ENCODE results near the gene TAS1R3.

Gene TAS1R3

GRCh38 chr1:1319646-1319941 is 11.5 kb upstream of the TAS1R3 start:
- H3K36me3 Mint-ChIP-seq = peaks cover 10% of the 10 kb centered on the region
- no peak overlapping the region for H3K4me3 Mint-ChIP-seq
- ATAC-seq (ENCODE audit: low read depth) = no peak
- H3K27ac Mint-ChIP-seq = no peak overlapping the region
- DNase-seq (ENCODE audit: low spot score in 2 of 2) = no peak
- peaks cover 10% of the 10 kb centered on the region for H3K4me1 Mint-ChIP-seq
- no peaks in the 10 kb centered on the region for H3K27me3 Mint-ChIP-seq
- H3K9me3 Mint-ChIP-seq = no peaks in the 10 kb centered on the region

- H3K9me3 Mint-ChIP-seq = no peaks in the 10 kb centered on the region
- peaks cover 10% of the 10 kb centered on the region for H3K4me1 Mint-ChIP-seq
- H3K4me3 Mint-ChIP-seq = no peak overlapping the region
- DNase-seq (ENCODE audit: low spot score in 2 of 2) = no peak
- H3K27ac Mint-ChIP-seq = no peak overlapping the region
- no peak for ATAC-seq (ENCODE audit: low read depth)
- H3K27me3 Mint-ChIP-seq = no peaks in the 10 kb centered on the region
- peaks cover 7% of the 10 kb centered on the region for H3K36me3 Mint-ChIP-seq
These were observed 10.2 kb upstream of the TAS1R3 start for GRCh38 chr1:1320666-1321448.

DNA sequence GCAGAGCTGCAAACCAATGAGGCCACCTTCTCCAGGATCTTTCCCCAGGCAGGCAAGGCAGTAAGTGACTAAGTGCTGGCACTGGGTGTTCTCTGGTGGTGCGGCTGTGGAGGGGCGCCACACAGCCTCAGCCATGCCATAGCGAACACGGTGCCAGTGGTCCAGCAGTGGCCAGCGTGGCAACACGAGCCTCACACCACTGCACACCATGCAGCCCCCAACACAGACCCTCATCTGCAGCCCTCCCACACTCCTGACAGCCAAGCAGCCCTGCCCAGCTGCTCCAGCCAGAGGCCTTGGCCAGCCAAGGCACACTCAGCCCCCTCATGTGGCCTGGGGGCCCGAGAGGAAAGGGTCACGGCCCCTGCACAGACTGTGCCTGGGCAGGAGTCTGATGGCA is 9.6 kb upstream of the TAS1R3 start:
- ATAC-seq (ENCODE audit: low read depth) (no peak), DNase-seq (ENCODE audit: low spot score in 2 of 2) (no peak)
- H3K4me3 Mint-ChIP-seq = no peak overlapping the region
- peaks cover 12% of the 10 kb centered on the region for H3K4me1 Mint-ChIP-seq
- no peaks in the 10 kb centered on the region for H3K9me3 Mint-ChIP-seq
- no peaks in the 10 kb centered on the region for H3K27me3 Mint-ChIP-seq
- no peak overlapping the region for H3K27ac Mint-ChIP-seq
- peaks cover 7% of the 10 kb centered on the region for H3K36me3 Mint-ChIP-seq

DNA sequence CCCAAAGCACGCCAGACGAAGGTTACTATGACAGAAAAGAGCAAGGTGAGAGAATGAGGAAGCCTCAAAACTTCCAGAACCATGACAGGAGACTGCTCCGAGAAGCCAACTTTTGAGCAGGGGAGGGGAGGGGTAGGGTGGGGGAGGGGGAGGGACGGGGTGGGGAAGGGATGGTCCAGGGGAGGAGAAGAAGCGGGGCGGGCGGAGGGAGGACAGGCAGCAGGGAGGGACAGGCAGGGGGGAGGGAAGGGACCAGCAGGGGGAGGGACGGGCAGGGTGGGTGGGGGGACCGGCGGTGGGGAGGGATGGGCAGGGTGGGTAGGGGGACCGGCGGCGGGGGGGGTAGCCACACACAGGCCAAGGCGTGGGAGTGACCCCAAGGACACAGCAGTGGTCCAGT is 8.7 kb upstream of the TAS1R3 start:
- Mint-ChIP-seq H3K27ac (peak overlapping the region; percentile 55), H3K27me3 (no peaks in the 10 kb centered on the region), H3K4me1 (peaks cover 12% of the 10 kb centered on the region)

GRCh38 chr1:1322952-1323351 is 8.1 kb upstream of the TAS1R3 start:
- Mint-ChIP-seq H3K27ac (peak overlapping the region; percentile 55), H3K27me3 (no peaks in the 10 kb centered on the region), H3K9me3 (no peaks in the 10 kb centered on the region), H3K36me3 (peaks cover 4% of the 10 kb centered on the region), H3K4me1 (peaks cover 12% of the 10 kb centered on the region), H3K4me3 (peak overlapping the region; percentile 88)
- ATAC-seq (ENCODE audit: low read depth) (no peak), DNase-seq (ENCODE audit: low spot score in 2 of 2) (no peak)

More for the DNA sequence above, 8.7 kb upstream of the TAS1R3 start:
- DNase-seq (ENCODE audit: low spot score in 2 of 2) (no peak), ATAC-seq (ENCODE audit: low read depth) (no peak)
- peaks cover 5% of the 10 kb centered on the region for H3K36me3 Mint-ChIP-seq
- peak overlapping the region; percentile 83 for H3K4me3 Mint-ChIP-seq
- no peaks in the 10 kb centered on the region for H3K9me3 Mint-ChIP-seq

DNA sequence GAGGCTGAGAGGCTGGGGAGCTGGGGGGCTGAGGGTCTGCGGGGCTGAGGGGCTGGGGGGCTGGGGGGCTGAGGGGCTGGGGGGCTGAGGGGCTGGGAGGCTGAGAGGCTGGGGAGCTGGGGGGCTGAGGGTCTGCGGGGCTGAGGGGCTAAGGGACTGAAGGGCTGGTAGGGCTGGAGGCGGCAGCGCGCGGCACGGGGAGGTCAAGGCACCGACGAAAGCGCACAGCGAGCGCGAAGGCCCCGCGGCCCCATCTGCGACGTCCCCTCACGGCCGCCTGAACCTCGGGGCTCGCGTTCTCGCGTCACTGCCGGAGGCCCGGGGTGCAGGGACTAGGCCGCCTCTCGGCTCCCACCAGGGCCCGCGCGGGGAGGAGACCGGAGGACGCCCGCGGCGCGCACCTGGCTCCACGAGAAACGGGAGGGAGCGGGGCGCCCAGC is 7.0 kb upstream of the TAS1R3 start:
- Mint-ChIP-seq H3K27ac (peak overlapping the region; percentile 88), H3K9me3 (no peaks in the 10 kb centered on the region), H3K4me1 (peaks cover 12% of the 10 kb centered on the region), H3K36me3 (peaks cover 4% of the 10 kb centered on the region), H3K4me3 (peak overlapping the region; percentile 95), H3K27me3 (no peaks in the 10 kb centered on the region)
- ATAC-seq (ENCODE audit: low read depth) (peak; percentile 36), DNase-seq (ENCODE audit: low spot score in 2 of 2) (no peak)

DNA sequence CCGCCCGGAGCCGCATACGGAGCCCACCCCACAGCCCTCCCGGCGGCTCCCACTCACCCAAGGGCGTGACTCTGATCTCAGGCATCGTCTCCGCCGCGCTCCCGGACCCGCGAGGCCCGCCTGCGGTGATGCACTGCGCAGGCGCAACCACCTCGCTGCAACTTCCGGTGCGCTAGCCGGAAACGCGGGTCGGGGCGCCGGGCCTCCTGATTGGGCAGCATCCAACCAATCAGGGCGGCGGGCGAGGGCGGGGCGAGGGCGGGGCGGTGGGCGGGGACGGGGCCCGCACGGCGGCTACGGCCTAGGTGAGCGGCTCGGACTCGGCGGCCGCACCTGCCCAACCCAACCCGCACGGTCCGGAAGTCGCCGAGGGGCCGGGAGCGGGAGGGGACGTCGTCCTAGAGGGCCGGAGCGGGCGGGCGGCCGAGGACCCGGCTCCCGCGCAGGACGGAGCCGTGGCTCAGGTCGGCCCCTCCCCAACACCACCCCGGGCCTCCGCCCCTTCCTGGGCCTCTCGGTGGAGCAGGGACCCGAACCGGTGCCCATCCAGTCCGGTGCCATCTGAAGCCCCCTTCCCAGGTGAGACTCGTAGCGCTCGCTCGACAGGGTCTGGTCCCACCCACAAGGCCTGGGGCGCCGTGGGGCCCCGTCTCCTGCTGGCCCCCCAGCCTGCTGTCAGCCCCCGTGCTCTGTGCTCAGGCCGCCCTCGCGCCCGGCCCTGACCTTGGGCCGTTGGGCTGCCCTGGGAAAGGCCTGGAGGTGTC is 6.4 kb upstream of the TAS1R3 start, which contains the start of the genes CPTP and INTS11:
TSS of gene CPTP (plus strand) at position 279 of the 764 bp plus-strand sequence. CDS start 2,109 bp downstream, outside the sequence.
TSS of gene INTS11 (minus strand) at position 137 of the 764 bp plus-strand sequence. CDS start at position 85, 52 bp downstream.
- Mint-ChIP-seq H3K36me3 (peaks cover 2% of the 10 kb centered on the region), H3K9me3 (no peaks in the 10 kb centered on the region), H3K27ac (peak within 1 kb of the TSS; percentile 88), H3K4me3 (peak within 1 kb of the TSS; percentile 95), H3K4me1 (peaks cover 15% of the 10 kb centered on the region), H3K27me3 (no peaks in the 10 kb centered on the region)
- ATAC-seq (ENCODE audit: low read depth) (peak; percentile 90), DNase-seq (ENCODE audit: low spot score in 2 of 2) (peak; percentile 90 to 94)

DNA sequence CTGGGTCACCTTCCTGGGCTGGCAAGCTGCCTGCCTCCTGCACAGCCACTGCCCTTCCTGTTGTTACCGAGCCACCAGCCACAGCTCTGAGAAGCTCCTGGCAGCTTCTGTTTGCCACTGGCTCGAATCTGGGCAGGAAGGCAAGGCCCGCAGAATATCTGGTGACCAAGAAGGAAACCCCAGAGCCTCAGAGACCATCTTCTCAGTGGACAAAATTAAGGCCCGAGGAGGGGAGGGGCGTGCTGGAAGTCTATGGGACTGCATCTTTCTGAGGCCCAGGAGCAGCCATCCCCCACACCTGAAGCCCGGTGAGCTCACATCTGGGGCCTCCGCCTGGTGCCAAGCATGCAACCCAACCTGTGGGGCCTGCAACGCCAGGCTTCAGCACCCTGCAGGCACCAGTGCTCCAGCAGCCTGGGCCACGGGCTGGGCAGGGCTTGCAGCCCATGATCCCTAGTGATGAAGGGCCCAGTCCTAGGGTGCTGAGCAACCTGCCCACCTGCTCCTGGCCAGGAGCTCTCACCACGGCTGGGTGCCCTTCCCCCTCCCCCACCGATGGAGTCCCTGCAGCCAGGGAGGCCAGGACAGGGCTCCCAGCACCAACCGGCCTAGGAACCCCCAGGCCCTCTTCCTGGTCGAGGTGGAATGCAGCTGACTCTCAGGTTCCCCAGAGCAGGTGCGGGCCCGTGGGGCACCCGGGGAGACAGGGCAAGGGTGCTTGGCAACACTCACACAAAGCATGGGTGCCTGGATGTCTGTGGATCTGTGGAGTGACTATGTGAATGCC is 5.6 kb upstream of the TAS1R3 start:
- H3K9me3 Mint-ChIP-seq = no peaks in the 10 kb centered on the region
- DNase-seq (ENCODE audit: low spot score in 2 of 2) (no peak), ATAC-seq (ENCODE audit: low read depth) (no peak)
- peaks cover 21% of the 10 kb centered on the region for H3K4me1 Mint-ChIP-seq
- H3K27ac Mint-ChIP-seq = peak overlapping the region; percentile 45
- H3K27me3 Mint-ChIP-seq = no peaks in the 10 kb centered on the region
- H3K36me3 Mint-ChIP-seq = peaks cover 2% of the 10 kb centered on the region
- H3K4me3 Mint-ChIP-seq = peak overlapping the region; percentile 95

- no peak for ATAC-seq (ENCODE audit: low read depth)
- Mint-ChIP-seq H3K36me3 (peaks cover 2% of the 10 kb centered on the region), H3K9me3 (no peaks in the 10 kb centered on the region), H3K27me3 (no peaks in the 10 kb centered on the region), H3K27ac (peak overlapping the region; percentile 45), H3K4me3 (peak overlapping the region; percentile 95), H3K4me1 (peaks cover 24% of the 10 kb centered on the region)
- DNase-seq (ENCODE audit: low spot score in 2 of 2) = no peak
These were observed 4.9 kb upstream of the TAS1R3 start for GRCh38 chr1:1326075-1326605.

DNA sequence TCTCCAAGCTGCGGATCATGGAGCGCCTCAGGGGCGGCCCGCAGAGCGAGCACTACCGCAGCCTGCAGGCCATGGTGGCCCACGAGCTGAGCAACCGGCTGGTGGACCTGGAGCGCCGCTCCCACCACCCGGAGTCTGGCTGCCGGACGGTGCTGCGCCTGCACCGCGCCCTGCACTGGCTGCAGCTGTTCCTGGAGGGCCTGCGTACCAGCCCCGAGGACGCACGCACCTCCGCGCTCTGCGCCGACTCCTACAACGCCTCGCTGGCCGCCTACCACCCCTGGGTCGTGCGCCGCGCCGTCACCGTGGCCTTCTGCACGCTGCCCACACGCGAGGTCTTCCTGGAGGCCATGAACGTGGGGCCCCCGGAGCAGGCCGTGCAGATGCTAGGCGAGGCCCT is 3.8 kb upstream of the TAS1R3 start:
- Mint-ChIP-seq H3K36me3 (peaks cover under 1% of the 10 kb centered on the region), H3K27me3 (no peaks in the 10 kb centered on the region), H3K9me3 (no peaks in the 10 kb centered on the region), H3K4me1 (peaks cover 21% of the 10 kb centered on the region), H3K4me3 (peak overlapping the region; percentile 14), H3K27ac (no peak overlapping the region)
- DNase-seq (ENCODE audit: low spot score in 2 of 2) (no peak), ATAC-seq (ENCODE audit: low read depth) (no peak)

- no peak overlapping the region for H3K27ac Mint-ChIP-seq
- DNase-seq (ENCODE audit: low spot score in 2 of 2) (no peak), ATAC-seq (ENCODE audit: low read depth) (no peak)
- H3K4me3 Mint-ChIP-seq = no peak overlapping the region
- H3K36me3 Mint-ChIP-seq = no peaks in the 10 kb centered on the region
- no peaks in the 10 kb centered on the region for H3K9me3 Mint-ChIP-seq
- H3K4me1 Mint-ChIP-seq = peaks cover 19% of the 10 kb centered on the region
- no peaks in the 10 kb centered on the region for H3K27me3 Mint-ChIP-seq
These were observed 2.8 kb upstream of the TAS1R3 start for GRCh38 chr1:1328254-1328653.

DNA sequence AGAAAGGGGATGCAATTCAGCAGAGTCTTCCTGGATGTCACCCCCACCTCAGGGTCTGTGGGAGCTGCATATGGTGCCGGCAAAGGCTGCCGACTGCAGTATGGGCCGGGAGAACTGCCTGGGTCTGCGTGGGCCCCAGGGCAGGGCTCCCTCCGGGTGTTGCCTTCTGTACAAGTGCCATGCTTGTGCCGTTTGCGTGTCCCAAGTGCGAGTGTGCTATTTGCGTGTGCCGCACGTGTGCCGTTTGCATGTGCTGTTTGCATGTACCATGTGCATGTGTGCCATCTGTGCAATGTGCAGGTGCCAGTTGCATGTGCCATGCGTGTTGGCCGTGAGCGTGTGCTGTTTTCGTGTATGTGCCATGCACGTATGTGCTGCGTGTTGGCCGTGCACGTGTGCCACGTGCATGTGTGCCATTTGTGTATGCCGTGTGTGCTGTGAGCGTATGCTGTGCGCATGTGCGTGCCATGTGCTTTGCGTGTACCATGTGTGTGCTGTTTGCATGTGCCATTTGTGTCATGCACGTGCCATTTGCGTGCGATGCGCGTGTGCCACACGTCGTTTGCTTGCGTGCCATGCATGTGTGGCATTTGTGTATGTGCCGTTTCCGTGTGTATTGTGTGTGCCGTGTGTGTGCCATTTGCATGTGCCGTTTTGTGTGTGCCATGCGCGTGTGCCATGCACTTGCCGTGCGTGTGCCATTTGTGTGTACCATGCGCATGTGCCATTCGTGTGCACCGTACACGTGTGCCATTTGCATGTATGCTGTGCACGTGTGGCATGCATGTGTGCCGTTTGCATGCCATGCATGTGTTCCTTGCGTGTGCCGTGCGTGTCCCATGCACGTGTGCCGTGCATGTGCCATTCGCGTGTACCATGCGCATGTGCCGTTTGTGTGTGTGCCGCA is 1.5 kb upstream of the TAS1R3 start:
- Mint-ChIP-seq H3K9me3 (no peaks in the 10 kb centered on the region), H3K4me3 (no peak overlapping the region), H3K4me1 (peaks cover 14% of the 10 kb centered on the region), H3K27me3 (no peaks in the 10 kb centered on the region), H3K27ac (no peak overlapping the region), H3K36me3 (no peaks in the 10 kb centered on the region)
- DNase-seq (ENCODE audit: low spot score in 2 of 2) = no peak
- ATAC-seq (ENCODE audit: low read depth) = no peak

All from memory B cell (primary cell).